BJ (cell line): Measurements from ENCODE around the gene ZSWIM1. TPM values are rescaled to one million over a fixed set of nuclear protein-coding genes. Genes with fewer than 3 reads are reported as not detected.
"Not testable (repeated sequence)": the region's sequence is repeated elsewhere in the genome, so short reads cannot be mapped to it uniquely, and the experiment has no call there.

Source experiments
- CTCF ChIA-PET: fragments of 350-600 bp; formaldehyde crosslinking; extraction: SDS; loops from one replicate; lab custom pipeline; 2021; ENCODE audit warnings: antibody characterized with exemption, inconsistent platforms; lab: Yijun Ruan, JAX
- POLR2A ChIA-PET: fragments of 300-600 bp; sonication (Branson Sonifier 250); formaldehyde crosslinking; extraction: SDS; loops from one replicate; lab custom pipeline; 2021; ENCODE audit warnings: antibody characterized with exemption; lab: Charles Lee
- DNase-seq: peaks from one replicate; pipeline ENCODE4 v3.0.0-alpha.2; 2011; ENCODE audit warnings: low read depth
- H3K27me3 ChIP-seq: 2 replicates; pipeline ENCODE4 v1.6.0; 2011; ENCODE audit warnings: low read length; ENCODE audit not compliant: control insufficient read depth, insufficient read depth
- H3K36me3 ChIP-seq: 2 replicates; pipeline ENCODE4 v1.5.1; 2011; ENCODE audit warnings: low read length; ENCODE audit not compliant: control insufficient read depth, insufficient read depth
- H3K4me3 ChIP-seq: 2 replicates; pipeline ENCODE4 v1.5.1; 2011; ENCODE audit warnings: low read depth, mild to moderate bottlenecking, control low read depth, low read length
- polyA plus RNA-seq: library from polyadenylated mRNA; depleted of rRNA; stranded (reverse); fragments of >200 nt; gene quantifications from 2 replicates; pipeline ENCODE4 v1.2.3, GENCODE V29; 2011
- TF ChIP-seq, protein P1 (sequence below): IDR thresholded peaks from 2 replicates; pipeline ENCODE4 v1.5.1; 2011; ENCODE audit warnings: low read depth, mild to moderate bottlenecking, control low read depth, inconsistent platforms, low read length, moderate library complexity; ENCODE audit not compliant: insufficient read depth

ZSWIM1 gene
- polyA plus RNA-seq, 1 experiment: 6.0 TPM

- ChIA-PET CTCF (no interaction called here), POLR2A (no interaction called here)
- TF ChIP-seq, protein P1, sequence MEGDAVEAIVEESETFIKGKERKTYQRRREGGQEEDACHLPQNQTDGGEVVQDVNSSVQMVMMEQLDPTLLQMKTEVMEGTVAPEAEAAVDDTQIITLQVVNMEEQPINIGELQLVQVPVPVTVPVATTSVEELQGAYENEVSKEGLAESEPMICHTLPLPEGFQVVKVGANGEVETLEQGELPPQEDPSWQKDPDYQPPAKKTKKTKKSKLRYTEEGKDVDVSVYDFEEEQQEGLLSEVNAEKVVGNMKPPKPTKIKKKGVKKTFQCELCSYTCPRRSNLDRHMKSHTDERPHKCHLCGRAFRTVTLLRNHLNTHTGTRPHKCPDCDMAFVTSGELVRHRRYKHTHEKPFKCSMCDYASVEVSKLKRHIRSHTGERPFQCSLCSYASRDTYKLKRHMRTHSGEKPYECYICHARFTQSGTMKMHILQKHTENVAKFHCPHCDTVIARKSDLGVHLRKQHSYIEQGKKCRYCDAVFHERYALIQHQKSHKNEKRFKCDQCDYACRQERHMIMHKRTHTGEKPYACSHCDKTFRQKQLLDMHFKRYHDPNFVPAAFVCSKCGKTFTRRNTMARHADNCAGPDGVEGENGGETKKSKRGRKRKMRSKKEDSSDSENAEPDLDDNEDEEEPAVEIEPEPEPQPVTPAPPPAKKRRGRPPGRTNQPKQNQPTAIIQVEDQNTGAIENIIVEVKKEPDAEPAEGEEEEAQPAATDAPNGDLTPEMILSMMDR: no peak
- Histone ChIP-seq H3K27me3 (no peaks in the 10 kb centered on the region), H3K4me3 (no peak overlapping the region), H3K36me3 (peaks cover 24% of the 10 kb centered on the region)
- no peak for DNase-seq
Measured at GRCh38 chr20:45897289-45897688, 16.3 kb downstream of the ZSWIM1 start.

DNA sequence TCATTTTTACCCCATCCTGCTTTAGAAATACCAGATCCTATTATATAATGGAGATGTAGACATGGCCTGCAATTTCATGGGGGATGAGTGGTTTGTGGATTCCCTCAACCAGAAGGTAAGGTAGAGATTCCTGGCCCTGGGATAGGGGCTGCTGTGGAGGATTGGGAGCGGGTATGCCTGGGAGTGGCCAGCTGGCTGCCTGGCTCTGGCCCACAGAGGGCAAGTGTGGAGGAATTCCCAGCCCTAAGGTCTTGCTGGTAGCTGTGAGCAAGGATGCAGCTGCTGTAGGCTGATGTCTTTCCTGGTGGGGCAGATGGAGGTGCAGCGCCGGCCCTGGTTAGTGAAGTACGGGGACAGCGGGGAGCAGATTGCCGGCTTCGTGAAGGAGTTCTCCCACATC lies 16.7 kb downstream of the ZSWIM1 start:
- POLR2A ChIA-PET: no interaction called here

GRCh38 chr20:45898285-45898684 lies 17.3 kb downstream of the ZSWIM1 start:
- no peak overlapping the region for H3K4me3 ChIP-seq
- CTCF ChIA-PET: interaction anchor here (2.5 kb wide), 1 partner anchor 8 kb away, joined by 8 read pairs; the partner anchor contains the start of genes CTSA and NEURL2
- POLR2A ChIA-PET: no interaction called here
- TF ChIP-seq, protein P1: no peak
- no peaks in the 10 kb centered on the region for H3K27me3 ChIP-seq
- H3K36me3 ChIP-seq: peaks cover 20% of the 10 kb centered on the region
- no peak for DNase-seq

More for the DNA sequence above, 16.7 kb downstream of the ZSWIM1 start:
- Histone ChIP-seq H3K27me3 (no peaks in the 10 kb centered on the region), H3K36me3 (peaks cover 23% of the 10 kb centered on the region), H3K4me3 (no peak overlapping the region)
- no peak for DNase-seq
- CTCF ChIA-PET: interaction anchor here (2.5 kb wide), 1 partner anchor 7 kb away, joined by 8 read pairs; the partner anchor contains the start of genes CTSA and NEURL2
- TF ChIP-seq, protein P1: no peak

- no peak overlapping the region for H3K4me3 ChIP-seq
- CTCF ChIA-PET: interaction anchor here (1.1 to 2.5 kb wide), 2 partner anchors 9 kb away, joined by 3 to 8 read pairs; partner anchors contain the start of genes CTSA and NEURL2
- TF ChIP-seq, protein P1: no peak
- peaks cover 18% of the 10 kb centered on the region for H3K36me3 ChIP-seq
- no peak for DNase-seq
- POLR2A ChIA-PET: interaction anchor here (0.5 kb wide), 1 partner anchor 8 kb away, joined by 3 read pairs; the partner anchor contains the start of genes CTSA and NEURL2
- no peaks in the 10 kb centered on the region for H3K27me3 ChIP-seq
Measured at GRCh38 chr20:45899046-45899835, 18.2 kb downstream of the ZSWIM1 start.

DNA sequence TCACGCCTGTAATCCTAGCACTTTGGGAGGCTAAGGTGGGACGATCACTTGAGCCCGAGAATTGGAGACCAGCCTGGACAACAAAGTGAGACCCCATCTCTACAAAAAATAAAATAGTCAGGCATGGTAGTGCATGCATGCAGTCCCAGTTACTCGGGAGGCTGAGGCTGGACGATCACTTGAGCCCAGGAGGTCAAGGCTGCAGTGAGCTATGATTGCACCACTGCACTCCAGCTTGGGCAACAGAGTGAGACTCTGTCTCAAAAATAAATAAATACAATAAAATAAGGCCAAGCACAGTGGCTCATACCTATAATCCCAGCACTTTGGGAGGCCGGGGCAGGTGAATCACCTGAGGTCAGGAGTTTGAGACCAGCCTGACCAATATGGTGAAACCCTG lies 20.3 kb downstream of the ZSWIM1 start:
- DNase-seq, POLR2A ChIA-PET, H3K27me3 ChIP-seq, H3K4me3 ChIP-seq: not testable (repeated sequence)
- CTCF ChIA-PET: interaction anchor here (0.9 kb wide), 1 partner anchor 16 kb away, joined by 3 read pairs; no protein-coding TSS in a partner anchor
- peaks cover 16% of the 10 kb centered on the region for H3K36me3 ChIP-seq
